Hepatocyte (in vitro differentiated cells): ENCODE results near the gene SLC22A23. TPM values are rescaled to one million over a fixed set of nuclear protein-coding genes. Genes with fewer than 3 reads are reported as not detected.

ENCODE experiments used
- DNase-seq: peaks from one replicate; pipeline ENCODE4 v3.0.0-alpha.2; 2016; ENCODE audit warnings: low spot score
- H2AFZ ChIP-seq: fragments of 200-600 bp; sonication (generic); 2 replicates; pipeline ENCODE4 v1.6.0; 2016; ENCODE audit warnings: antibody characterized with exemption, mild to moderate bottlenecking
- H3K27ac ChIP-seq: fragments of 200-600 bp; sonication (generic); 2 replicates; pipeline ENCODE4 v1.5.1; 2016; ENCODE audit warnings: mild to moderate bottlenecking
- H3K27me3 ChIP-seq: fragments of 200-600 bp; sonication (generic); 2 replicates; pipeline ENCODE4 v1.6.1; 2016
- H3K36me3 ChIP-seq: fragments of 200-600 bp; sonication (generic); replicated peaks from 2 replicates; pipeline ENCODE4 v1.5.1; 2016; ENCODE audit warnings: low read depth; ENCODE audit not compliant: insufficient read depth
- H3K4me1 ChIP-seq: fragments of 200-600 bp; sonication (generic); 2 replicates; pipeline ENCODE4 v1.5.1; 2016; ENCODE audit warnings: mild to moderate bottlenecking, moderate library complexity; ENCODE audit not compliant: insufficient read depth
- H3K4me2 ChIP-seq: fragments of 200-600 bp; sonication (generic); 2 replicates; pipeline ENCODE4 v1.6.0; 2016
- H3K4me3 ChIP-seq: fragments of 200-600 bp; sonication (generic); 2 replicates; pipeline ENCODE4 v1.5.1; 2016; ENCODE audit warnings: mild to moderate bottlenecking
- H3K79me2 ChIP-seq: fragments of 200-600 bp; sonication (generic); 2 replicates; pipeline ENCODE4 v1.6.0; 2017; ENCODE audit warnings: mild to moderate bottlenecking
- H3K9me2 ChIP-seq: fragments of 200-600 bp; sonication (generic); replicated peaks from 2 replicates; pipeline ENCODE4 v1.6.0; 2017; ENCODE audit warnings: mild to moderate bottlenecking; ENCODE audit not compliant: insufficient read depth
- H3K9me3 ChIP-seq: fragments of 200-600 bp; sonication (generic); 2 replicates; pipeline ENCODE4 v1.5.1; 2016; ENCODE audit warnings: low read depth, mild to moderate bottlenecking
- H4K20me1 ChIP-seq: fragments of 200-600 bp; sonication (generic); 2 replicates; pipeline ENCODE4 v1.6.0; 2016; ENCODE audit warnings: mild to moderate bottlenecking; ENCODE audit not compliant: insufficient read depth, poor library complexity, severe bottlenecking
- CTCF ChIP-seq: fragments of 200-600 bp; sonication (generic); IDR thresholded peaks from 2 replicates; pipeline ENCODE4 v1.5.1; 2016; ENCODE audit warnings: antibody characterized with exemption, mild to moderate bottlenecking; ENCODE audit not compliant: poor library complexity
- EZH2 ChIP-seq: fragments of 200-600 bp; sonication (generic); IDR thresholded peaks from 2 replicates; pipeline ENCODE4 v1.6.1; 2016; ENCODE audit warnings: antibody characterized with exemption, mild to moderate bottlenecking, borderline replicate concordance
- EZH2phosphoT487 ChIP-seq: fragments of 200-600 bp; sonication (generic); IDR thresholded peaks from one replicate; pipeline ENCODE4 v1.6.1; 2018; ENCODE audit warnings: antibody characterized with exemption, mild to moderate bottlenecking, low read depth, moderate library complexity; ENCODE audit not compliant: unreplicated experiment, severe bottlenecking
- WGBS: methylation state at CpG from one replicate; pipeline ENCODE4 v1.1.6; 2016; ENCODE audit warnings: low lambda C conversion rate; ENCODE audit errors: missing lambda C conversion rate; 5-methylcytosine and 5-hydroxymethylcytosine counted together
- polyA plus RNA-seq: library from polyadenylated mRNA; unstranded; fragments of >200 nt; fragmentation: Nextera tagmentation; extraction: Ambion mirVana; gene quantifications from 2 replicates; pipeline ENCODE4 v1.2.1, GENCODE V29; 2016
- total RNA-seq: library from RNA; depleted of rRNA; stranded (reverse); fragments of >200 nt; gene quantifications from 2 replicates; pipeline ENCODE4 v1.2.3, GENCODE V29; 2014

Gene SLC22A23
- total and polyA plus RNA-seq, 2 experiments from 2014 or later, result 14.3 to 14.8 TPM

GRCh38 chr6:3230256-3230882 is 226.5 kb downstream of the SLC22A23 start:
- peaks cover 14% of the 10 kb centered on the region for H3K4me1 ChIP-seq
- TF ChIP-seq EZH2, result peak; percentile 3
- TF ChIP-seq CTCF, result no peak
- DNase-seq, result no peak
- H3K27me3 ChIP-seq, result peaks cover 59% of the 10 kb centered on the region
- WGBS, result 37% methylated on average over 11 of the region's 11 CpGs
- H3K79me2 ChIP-seq, result peaks cover 7% of the 10 kb centered on the region
- no peak overlapping the region for H3K4me3 ChIP-seq
- no peaks in the 10 kb centered on the region for H3K36me3 ChIP-seq
- peaks cover 3% of the 10 kb centered on the region for H4K20me1 ChIP-seq
- no peaks in the 10 kb centered on the region for H3K9me3 ChIP-seq
- no peaks in the 10 kb centered on the region for H3K9me2 ChIP-seq
- no peak overlapping the region for H3K27ac ChIP-seq
- peak overlapping the region; percentile 81 for H3K4me2 ChIP-seq
- no peak overlapping the region for H2AFZ ChIP-seq

GRCh38 chr6:3229566-3230178 is 227.2 kb downstream of the SLC22A23 start:
- TF ChIP-seq EZH2phosphoT487, result no peak
- no peak for TF ChIP-seq EZH2
- TF ChIP-seq CTCF, result no peak
- Histone ChIP-seq H3K27ac (no peak overlapping the region), H3K9me2 (no peaks in the 10 kb centered on the region), H3K79me2 (peaks cover 7% of the 10 kb centered on the region), H3K36me3 (no peaks in the 10 kb centered on the region), H2AFZ (peak overlapping the region; percentile 49), H3K9me3 (no peaks in the 10 kb centered on the region), H3K27me3 (peaks cover 59% of the 10 kb centered on the region), H3K4me2 (peak overlapping the region; percentile 81), H3K4me3 (no peak overlapping the region), H4K20me1 (peaks cover 3% of the 10 kb centered on the region), H3K4me1 (peaks cover 14% of the 10 kb centered on the region)
- peak; percentile 54 for DNase-seq
- 5% methylated on average over 27 of the region's 28 CpGs for WGBS

GRCh38 chr6:3228771-3229565 is 227.9 kb downstream of the SLC22A23 start:
- peaks cover 3% of the 10 kb centered on the region for H4K20me1 ChIP-seq
- peak; percentile 49 for DNase-seq
- peak overlapping the region; percentile 81 for H3K4me2 ChIP-seq
- H3K79me2 ChIP-seq, result peaks cover 7% of the 10 kb centered on the region
- H3K9me3 ChIP-seq, result no peaks in the 10 kb centered on the region
- H3K27ac ChIP-seq, result no peak overlapping the region
- H3K9me2 ChIP-seq, result no peaks in the 10 kb centered on the region
- peak overlapping the region; percentile 25 for H3K4me3 ChIP-seq
- WGBS, result 3% methylated on average over 48 of the region's 62 CpGs
- no peak for TF ChIP-seq EZH2phosphoT487
- TF ChIP-seq EZH2, result no peak
- no peak for TF ChIP-seq CTCF
- peaks cover 54% of the 10 kb centered on the region for H3K27me3 ChIP-seq
- H3K4me1 ChIP-seq, result peaks cover 14% of the 10 kb centered on the region
- H2AFZ ChIP-seq, result peak overlapping the region; percentile 49
- H3K36me3 ChIP-seq, result no peaks in the 10 kb centered on the region
